DND-41 (cell line): ENCODE measurements around the gene CX3CR1.

Experiments used
- ATAC-seq: fragments of 200-7000 bp; cut with Tn5 transposase; 3 replicates; pipeline ENCODE4 v1.9.1; 2021; ENCODE audit warnings: low read depth; ENCODE audit not compliant: insufficient read depth
- DNase-seq: peaks from one replicate; pipeline ENCODE4 v3.0.0-alpha.2; 2020
- H2AFZ ChIP-seq: 2 replicates; pipeline ENCODE4 v1.6.0; 2012; ENCODE audit warnings: low read depth, low read length
- H3K27ac ChIP-seq: 2 replicates; pipeline ENCODE4 v1.5.1; 2012; ENCODE audit warnings: low read length, inconsistent platforms
- H3K27me3 ChIP-seq: fragments of 200-600 bp; sonication (generic); 2 replicates; pipeline ENCODE4 v1.6.0; 2012; ENCODE audit warnings: low read length, mild to moderate bottlenecking, inconsistent platforms; ENCODE audit not compliant: insufficient read depth, poor library complexity
- H3K36me3 ChIP-seq: 2 replicates; pipeline ENCODE4 v1.5.1; 2012; ENCODE audit warnings: low read length, inconsistent platforms; ENCODE audit not compliant: insufficient read depth
- H3K4me1 ChIP-seq: 2 replicates; pipeline ENCODE4 v1.5.1; 2012; ENCODE audit warnings: mild to moderate bottlenecking, low read length; ENCODE audit not compliant: insufficient read depth
- H3K4me2 ChIP-seq: 2 replicates; pipeline ENCODE4 v1.6.0; 2012; ENCODE audit warnings: mild to moderate bottlenecking, moderate library complexity, low read length, inconsistent platforms; ENCODE audit not compliant: insufficient read depth
- H3K4me3 ChIP-seq, 2 experiments: fragments of 200-600 bp in 1 of 2; shearing (Covaris generic) in 1 of 2; 2 replicates each; pipeline ENCODE4 v1.5.1; 2012 to 2016; ENCODE audit warnings: inconsistent platforms in 2 of 2, low read length in 2 of 2, mild to moderate bottlenecking in 2 of 2, low read depth in 1 of 2, moderate library complexity in 1 of 2
- H3K79me2 ChIP-seq: 2 replicates; pipeline ENCODE4 v1.6.0; 2012; ENCODE audit warnings: low read length, inconsistent platforms; ENCODE audit not compliant: insufficient read depth
- H3K9ac ChIP-seq: 2 replicates; pipeline ENCODE4 v1.6.0; 2012; ENCODE audit warnings: low read depth, mild to moderate bottlenecking, inconsistent platforms, low read length, moderate library complexity
- H3K9me3 ChIP-seq: 2 replicates; pipeline ENCODE4 v1.5.1; 2012; ENCODE audit warnings: low read length, moderate library complexity, mild to moderate bottlenecking, inconsistent platforms; ENCODE audit not compliant: insufficient read depth, severe bottlenecking
- H4K20me1 ChIP-seq: 2 replicates; pipeline ENCODE4 v1.6.0; 2012; ENCODE audit warnings: low read length; ENCODE audit not compliant: insufficient read depth
- EZH2 ChIP-seq: IDR thresholded peaks from 3 replicates; pipeline ENCODE4 v1.6.1; 2012; ENCODE audit warnings: borderline replicate concordance, low read depth, mild to moderate bottlenecking, moderate library complexity, low read length, inconsistent platforms; ENCODE audit not compliant: severe bottlenecking
- TF ChIP-seq, protein P1 (sequence below): IDR thresholded peaks from 2 replicates; pipeline ENCODE4 v1.5.1; 2012; ENCODE audit warnings: borderline replicate concordance, low read length, moderate library complexity, mild to moderate bottlenecking; ENCODE audit not compliant: poor library complexity, severe bottlenecking; ENCODE audit errors: extremely low read depth

Gene CX3CR1

DNA sequence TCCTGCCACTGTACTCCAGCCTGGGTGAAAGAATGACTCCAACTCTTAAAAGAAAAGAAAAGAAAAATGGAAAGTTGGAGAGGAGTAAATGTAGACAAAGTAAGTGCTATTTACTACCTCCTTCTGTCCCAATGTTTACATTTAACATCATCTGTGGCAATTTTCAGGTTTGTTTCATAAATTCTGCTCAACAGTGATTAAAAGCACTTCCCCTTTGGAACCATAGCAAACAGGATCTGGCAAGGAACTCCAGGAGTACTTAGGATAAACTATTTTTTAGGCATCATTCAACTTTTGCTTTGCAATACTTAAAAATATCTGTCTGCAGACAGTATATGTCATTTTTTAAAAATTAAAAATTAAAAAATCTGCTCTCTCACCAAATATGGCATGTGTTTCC lies 5.5 kb upstream of the CX3CR1 start:
- Histone ChIP-seq H3K79me2 (no peaks in the 10 kb centered on the region), H3K9ac (no peak overlapping the region), H3K27ac (no peak overlapping the region), H3K36me3 (no peaks in the 10 kb centered on the region), H3K27me3 (no peaks in the 10 kb centered on the region), H3K4me2 (no peak overlapping the region), H3K4me1 (peaks cover 34% of the 10 kb centered on the region), H2AFZ (no peak overlapping the region), H3K4me3 (no peak overlapping the region), H4K20me1 (no peaks in the 10 kb centered on the region), H3K9me3 (no peaks in the 10 kb centered on the region)
- DNase-seq (no peak), ATAC-seq (no peak)
- TF ChIP-seq EZH2, result no peak
- TF ChIP-seq, protein P1, sequence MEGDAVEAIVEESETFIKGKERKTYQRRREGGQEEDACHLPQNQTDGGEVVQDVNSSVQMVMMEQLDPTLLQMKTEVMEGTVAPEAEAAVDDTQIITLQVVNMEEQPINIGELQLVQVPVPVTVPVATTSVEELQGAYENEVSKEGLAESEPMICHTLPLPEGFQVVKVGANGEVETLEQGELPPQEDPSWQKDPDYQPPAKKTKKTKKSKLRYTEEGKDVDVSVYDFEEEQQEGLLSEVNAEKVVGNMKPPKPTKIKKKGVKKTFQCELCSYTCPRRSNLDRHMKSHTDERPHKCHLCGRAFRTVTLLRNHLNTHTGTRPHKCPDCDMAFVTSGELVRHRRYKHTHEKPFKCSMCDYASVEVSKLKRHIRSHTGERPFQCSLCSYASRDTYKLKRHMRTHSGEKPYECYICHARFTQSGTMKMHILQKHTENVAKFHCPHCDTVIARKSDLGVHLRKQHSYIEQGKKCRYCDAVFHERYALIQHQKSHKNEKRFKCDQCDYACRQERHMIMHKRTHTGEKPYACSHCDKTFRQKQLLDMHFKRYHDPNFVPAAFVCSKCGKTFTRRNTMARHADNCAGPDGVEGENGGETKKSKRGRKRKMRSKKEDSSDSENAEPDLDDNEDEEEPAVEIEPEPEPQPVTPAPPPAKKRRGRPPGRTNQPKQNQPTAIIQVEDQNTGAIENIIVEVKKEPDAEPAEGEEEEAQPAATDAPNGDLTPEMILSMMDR, result no peak

- Histone ChIP-seq H2AFZ (peak overlapping the region; percentile 25; the same call in 1 of the 2 replicates), H3K27ac (no peak overlapping the region; the same call in 1 of the 2 replicates), H3K9me3 (no peaks in the 10 kb centered on the region), H3K36me3 (no peaks in the 10 kb centered on the region), H3K9ac (no peak overlapping the region), H3K4me1 (peaks cover 26% of the 10 kb centered on the region), H3K4me3 (no peak overlapping the region), H3K27me3 (no peaks in the 10 kb centered on the region), H3K4me2 (no peak overlapping the region), H4K20me1 (no peaks in the 10 kb centered on the region), H3K79me2 (no peaks in the 10 kb centered on the region)
- TF ChIP-seq EZH2, result no peak
- TF ChIP-seq, protein P1, result no peak
- DNase-seq (no peak), ATAC-seq (no peak)
Observed at GRCh38 chr3:39284457-39284881, 4.6 kb upstream of the CX3CR1 start.

DNA sequence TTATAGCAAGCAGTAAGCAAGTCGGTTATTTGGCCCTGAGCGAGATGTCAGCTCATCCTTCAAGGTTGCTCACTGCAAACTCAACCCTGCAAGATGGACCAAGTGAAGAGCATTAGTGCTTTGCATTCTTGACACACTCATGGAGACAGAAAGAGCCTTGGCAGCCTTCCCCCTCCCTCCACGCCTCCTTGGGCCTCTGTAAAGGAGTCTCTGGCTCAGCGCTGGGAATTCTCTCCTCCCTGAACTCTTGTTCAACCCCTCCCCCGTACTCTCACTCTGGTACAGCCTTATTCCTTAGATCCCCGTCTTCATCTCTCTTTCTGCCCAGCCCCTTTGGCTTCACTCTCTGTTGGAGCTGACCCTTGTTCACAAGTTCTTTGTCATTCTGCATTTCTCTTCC lies 2.2 kb upstream of the CX3CR1 start:
- Histone ChIP-seq H3K4me1 (peaks cover 10% of the 10 kb centered on the region), H3K4me2 (no peak overlapping the region), H2AFZ (no peak overlapping the region), H3K9ac (no peak overlapping the region), H3K36me3 (no peaks in the 10 kb centered on the region), H3K27me3 (no peaks in the 10 kb centered on the region), H3K9me3 (no peaks in the 10 kb centered on the region), H3K4me3 (no peak overlapping the region), H4K20me1 (no peaks in the 10 kb centered on the region), H3K79me2 (no peaks in the 10 kb centered on the region), H3K27ac (no peak overlapping the region)
- TF ChIP-seq EZH2, result no peak
- TF ChIP-seq, protein P1, result no peak
- DNase-seq, result no peak
- no peak for ATAC-seq

DNA sequence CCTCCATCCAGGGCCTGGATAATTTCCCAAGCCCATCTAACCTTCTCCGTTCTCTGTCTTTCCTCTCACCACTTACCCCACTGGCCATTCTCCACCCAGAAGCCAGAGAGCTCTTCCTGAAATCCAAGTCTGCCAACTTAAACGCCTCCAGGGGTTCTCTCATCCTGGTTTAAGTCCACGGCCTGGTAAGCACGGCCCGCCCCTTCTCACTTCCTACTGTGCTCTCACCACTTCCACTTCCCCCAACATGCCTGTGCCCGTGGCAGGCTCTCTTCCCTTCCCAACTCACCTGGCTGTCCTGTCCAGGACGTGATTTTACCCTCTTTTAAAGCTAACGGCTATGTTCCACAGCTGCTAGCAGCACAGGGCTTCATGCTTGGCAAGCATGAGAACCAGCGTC lies 1.7 kb upstream of the CX3CR1 start:
- H3K27me3 ChIP-seq, result no peaks in the 10 kb centered on the region
- no peaks in the 10 kb centered on the region for H4K20me1 ChIP-seq
- no peaks in the 10 kb centered on the region for H3K9me3 ChIP-seq
- no peak overlapping the region for H2AFZ ChIP-seq
- H3K4me3 ChIP-seq, result no peak overlapping the region
- no peaks in the 10 kb centered on the region for H3K79me2 ChIP-seq
- no peaks in the 10 kb centered on the region for H3K36me3 ChIP-seq
- no peak for TF ChIP-seq EZH2
- TF ChIP-seq, protein P1, result no peak
- no peak overlapping the region for H3K27ac ChIP-seq
- DNase-seq (no peak), ATAC-seq (no peak)
- no peak overlapping the region for H3K4me2 ChIP-seq
- H3K9ac ChIP-seq, result no peak overlapping the region
- H3K4me1 ChIP-seq, result peaks cover 16% of the 10 kb centered on the region
